HG03520 (cell line): ENCODE results near the gene EEF2K.
"Not testable (repeated sequence)": the region's sequence is repeated elsewhere in the genome, so short reads cannot be mapped to it uniquely, and the experiment has no call there.

ENCODE experiments used
- ATAC-seq: cut with Tn5 transposase; IDR thresholded peaks from one replicate; pipeline ENCODE4 v1.9.1; 2021; ENCODE audit warnings: mild to moderate bottlenecking, moderate library complexity; ENCODE audit not compliant: unreplicated experiment

The EEF2K gene

DNA sequence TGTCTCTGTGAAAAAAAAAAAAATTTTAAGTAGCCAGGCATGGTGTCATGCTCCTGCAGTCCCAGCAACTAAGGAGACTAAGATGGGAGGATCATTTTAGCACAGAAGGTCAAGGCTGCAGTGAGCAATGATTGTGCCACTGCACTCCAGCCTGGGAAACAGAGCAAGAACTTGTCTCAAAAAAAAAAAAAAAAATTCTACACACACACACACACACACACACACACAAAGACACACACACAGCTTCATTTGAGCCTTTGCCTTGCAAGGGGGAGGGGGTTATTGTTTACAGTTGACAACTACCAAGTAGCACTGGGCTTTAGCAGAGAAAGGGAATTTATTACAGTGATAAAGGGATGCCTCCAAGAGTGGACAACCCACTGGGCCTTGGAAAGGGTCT, 86.2 kb downstream of the EEF2K start:
- ATAC-seq: no peak

DNA sequence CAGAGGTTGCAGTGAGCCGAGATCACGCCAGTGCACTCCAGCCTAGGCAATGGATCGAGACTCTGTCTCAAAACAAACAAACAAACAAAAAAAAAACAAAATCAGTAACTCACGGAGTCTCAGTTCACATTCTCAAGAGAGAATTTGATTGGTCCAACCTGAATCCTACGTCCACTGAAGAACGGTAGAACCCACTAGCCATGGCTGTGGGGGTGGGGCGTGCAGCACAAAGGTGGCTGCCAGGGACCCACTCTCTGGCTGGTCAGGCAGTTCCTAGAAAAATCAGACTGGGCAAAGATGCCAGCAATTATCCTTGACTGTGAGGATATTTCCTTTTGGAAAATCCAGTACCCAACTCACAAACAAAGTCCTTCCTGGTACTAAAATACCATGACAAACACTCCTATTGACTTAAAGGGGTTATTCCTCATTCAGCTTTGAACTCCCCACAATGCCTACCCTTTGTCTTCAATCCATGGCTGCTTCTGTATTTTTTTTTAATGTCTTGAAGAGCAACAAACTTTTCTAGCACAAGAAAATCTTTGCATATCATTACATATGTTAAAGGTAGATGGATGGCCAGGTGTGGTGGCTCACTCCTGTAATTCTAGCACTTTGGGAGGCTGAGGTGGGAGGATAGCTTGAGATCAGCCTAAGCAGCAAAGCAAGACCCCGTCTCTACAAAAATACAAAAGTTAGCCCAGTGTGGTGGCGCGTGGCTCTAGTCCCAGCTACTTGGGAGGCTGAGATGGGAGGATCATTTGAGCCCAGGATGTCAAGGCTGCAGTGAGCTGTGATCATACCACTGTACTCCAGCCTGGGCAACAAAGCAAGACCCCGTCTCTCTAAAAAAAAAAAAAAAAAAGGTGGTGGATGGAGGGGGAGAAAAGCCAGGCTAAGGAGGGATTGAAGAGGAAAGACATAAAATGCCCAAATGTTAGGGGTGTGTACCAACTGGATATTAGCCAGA, 87.3 kb downstream of the EEF2K start:
- ATAC-seq: no peak

DNA sequence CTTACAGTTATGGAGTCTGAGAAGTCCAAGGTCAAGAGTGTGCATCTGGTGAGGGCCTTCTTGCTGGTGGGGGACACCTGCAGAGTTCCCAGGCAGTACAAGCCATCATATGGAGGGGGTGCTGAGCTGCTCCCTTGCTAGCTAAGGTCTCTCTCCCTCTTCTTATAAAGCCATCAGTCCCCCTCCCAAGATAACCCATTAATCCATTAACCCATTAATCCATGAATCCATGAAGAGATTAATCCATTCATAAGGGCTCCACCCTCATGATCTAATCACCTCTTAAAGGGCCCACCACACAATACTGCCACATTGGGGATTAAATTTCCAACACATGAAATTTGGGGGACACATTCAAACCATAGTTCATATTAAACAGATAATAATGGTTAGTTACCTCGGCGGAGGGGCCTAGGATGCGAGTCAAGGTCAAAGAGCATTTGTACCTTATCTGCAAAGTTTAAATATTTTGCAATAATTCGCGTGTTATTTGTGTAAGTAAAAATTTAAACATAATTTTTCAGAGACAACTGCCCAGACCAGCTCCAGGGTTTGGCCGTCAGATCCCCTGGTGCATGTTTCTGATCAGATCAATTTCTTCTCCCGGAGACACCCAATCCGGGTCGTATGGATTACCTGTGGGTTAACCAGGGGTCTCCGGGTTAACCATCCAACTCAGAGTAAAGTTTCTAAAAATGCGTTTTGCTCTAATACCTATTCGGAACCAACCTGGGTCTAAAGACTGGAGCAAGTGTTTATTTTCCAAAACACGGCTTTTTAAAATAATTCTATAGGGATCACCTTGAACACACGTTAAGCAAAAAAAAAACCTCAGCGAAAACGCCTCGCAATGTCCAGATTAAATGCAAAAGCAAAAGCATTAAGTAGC, 90.4 kb downstream of the EEF2K start:
- ATAC-seq: no peak

DNA sequence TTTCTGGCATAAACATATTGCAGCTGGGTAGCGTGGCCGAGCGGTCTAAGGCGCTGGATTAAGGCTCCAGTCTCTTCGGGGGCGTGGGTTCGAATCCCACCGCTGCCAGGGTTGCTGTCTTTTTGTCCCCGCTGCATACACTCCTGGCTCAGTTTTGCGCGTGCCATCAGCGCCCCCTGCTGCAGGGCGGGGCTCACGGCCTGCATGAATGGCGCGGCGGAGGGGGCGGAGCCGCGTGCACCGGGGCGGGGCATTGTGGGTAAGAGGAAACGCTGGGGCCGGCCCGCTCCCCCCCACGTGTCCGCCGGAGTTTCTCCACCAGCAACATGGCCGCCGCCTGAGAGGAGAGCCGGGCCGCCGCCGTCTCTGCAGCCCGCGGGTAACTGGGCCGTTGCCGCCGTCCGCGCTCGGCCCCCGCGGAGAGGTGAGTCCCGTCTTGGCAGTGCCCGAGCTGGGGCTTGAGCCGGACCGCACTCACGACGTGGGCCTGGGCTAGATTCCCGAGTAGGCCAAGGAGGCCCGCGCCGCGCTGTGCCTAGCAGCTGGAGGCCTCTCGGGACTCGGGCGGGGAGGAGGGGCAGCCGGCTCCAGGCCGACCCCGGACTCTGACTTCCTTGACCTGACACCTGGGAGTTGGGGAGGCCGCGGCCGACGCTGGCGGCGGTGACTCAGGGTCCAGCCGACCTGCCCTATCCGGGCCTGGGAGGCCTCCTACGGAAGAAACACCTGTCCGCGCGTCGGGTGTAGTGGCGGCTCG, 91.2 kb downstream of the EEF2K start, which contains the start of gene POLR3E:
Gene POLR3E (plus strand): TSS at position 296 of the 757 bp plus-strand sequence. CDS start 5,560 bp downstream, outside the sequence.
- peak; percentile 89 for ATAC-seq

DNA sequence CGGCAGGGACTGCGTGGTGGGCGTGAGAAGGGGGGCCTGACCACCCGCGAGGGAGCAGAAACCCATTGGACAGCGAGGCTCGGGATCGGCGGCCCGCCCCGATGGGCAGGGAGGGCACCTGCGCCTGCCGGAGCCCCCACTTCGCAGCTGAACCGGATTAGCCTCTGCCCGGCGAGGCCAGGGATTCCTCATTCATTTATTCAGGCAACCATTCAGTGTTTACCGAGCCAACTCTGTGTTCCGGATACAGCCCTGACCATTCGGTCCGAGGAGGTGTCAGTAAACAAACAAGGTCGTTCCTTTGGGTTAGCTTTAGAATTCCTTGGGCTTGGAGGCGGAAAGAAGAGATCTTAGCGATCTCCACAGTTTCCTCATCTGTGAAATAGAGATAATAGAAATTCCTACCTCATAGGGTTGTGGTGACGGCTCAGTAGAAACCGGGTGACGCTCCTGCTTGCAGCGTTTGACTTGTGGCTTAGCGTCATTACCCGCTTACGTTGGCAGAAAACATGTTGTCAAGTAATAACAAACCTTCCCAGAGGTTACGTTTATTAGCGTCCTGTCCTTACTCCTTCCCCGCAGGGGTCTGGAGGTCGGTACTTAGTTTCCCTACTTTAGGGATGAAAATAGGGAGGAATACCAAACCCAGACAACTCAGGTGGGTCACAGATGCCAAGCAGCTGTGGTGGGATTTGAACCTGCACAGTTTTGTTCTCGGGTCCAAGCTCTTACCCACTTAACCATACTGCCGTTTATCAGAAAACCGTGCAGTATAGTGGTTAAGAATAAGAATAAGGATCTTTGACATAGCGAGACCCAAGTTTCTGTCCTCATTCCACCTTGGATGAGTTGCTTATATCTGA, 92.0 kb downstream of the EEF2K start:
- peak; percentile 24 for ATAC-seq

DNA sequence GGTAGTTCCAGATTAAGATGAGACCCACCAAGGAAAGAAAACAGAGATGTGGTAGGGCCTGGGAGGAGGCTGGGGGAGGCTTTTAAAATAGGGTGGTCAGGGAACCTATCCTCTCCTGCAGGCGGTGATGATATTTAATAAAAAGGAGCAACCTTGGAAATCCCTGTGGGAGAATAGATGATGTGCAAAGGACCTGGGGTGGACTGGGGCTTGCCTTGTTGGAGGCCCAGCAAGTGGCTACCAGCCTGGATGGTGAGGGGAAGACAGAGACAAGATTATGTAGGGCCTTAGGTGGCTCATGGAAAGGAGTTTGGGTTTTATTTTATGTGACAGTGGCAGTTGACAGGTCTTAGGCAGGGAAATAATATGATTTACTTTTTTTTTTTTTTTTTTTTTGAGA, 93.0 kb downstream of the EEF2K start:
- ATAC-seq: no peak

DNA sequence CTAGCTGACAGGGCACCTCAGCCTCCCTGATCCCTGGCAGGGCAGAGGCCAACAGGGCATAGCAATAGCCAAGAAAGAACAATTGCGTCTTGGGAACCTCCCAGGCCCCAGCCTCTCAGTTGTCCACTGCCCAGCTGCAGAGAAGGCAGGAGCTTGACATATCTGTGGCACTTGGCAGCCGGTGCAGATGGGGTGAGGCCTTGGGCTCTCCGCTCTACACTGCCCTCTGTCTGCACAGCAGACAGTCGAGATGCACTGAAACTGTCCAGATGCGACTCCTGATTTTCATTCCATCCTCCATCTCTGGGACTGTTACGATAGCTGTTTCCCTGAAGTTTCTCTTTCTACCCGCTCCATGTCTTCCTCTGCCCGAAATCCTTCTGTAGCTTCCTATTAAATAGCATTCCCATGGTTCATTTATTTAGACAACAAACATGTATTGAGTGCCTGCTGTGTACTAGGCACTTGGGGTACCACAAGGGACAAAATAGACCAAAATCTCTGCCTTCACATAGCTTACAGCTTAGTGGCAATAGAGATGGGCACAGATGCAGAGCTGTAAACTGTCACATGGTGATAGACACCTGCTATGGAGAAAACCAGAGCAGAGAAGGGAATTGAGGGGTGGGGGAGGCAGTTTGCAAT, 94.5 kb downstream of the EEF2K start:
- no peak for ATAC-seq

DNA sequence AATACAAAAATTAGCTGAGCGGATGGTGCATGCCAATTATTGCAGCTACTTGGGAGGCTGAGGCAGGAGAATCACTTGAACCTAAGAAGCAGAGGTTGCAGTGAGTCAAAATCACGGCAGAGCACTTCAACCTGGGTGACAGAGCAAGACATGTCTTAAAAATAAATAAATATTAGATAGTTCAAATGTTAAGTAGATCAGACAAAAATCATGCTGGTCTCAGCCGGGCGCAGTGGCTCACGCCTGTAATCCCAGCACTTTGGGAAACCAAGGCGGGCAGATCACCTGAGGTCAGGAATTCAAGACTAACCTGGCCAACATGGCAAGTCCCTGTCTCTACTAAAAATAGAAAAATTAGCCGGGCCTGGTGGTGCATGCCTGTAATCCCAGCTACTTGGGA, 95.3 kb downstream of the EEF2K start:
- not testable (repeated sequence) for ATAC-seq

DNA sequence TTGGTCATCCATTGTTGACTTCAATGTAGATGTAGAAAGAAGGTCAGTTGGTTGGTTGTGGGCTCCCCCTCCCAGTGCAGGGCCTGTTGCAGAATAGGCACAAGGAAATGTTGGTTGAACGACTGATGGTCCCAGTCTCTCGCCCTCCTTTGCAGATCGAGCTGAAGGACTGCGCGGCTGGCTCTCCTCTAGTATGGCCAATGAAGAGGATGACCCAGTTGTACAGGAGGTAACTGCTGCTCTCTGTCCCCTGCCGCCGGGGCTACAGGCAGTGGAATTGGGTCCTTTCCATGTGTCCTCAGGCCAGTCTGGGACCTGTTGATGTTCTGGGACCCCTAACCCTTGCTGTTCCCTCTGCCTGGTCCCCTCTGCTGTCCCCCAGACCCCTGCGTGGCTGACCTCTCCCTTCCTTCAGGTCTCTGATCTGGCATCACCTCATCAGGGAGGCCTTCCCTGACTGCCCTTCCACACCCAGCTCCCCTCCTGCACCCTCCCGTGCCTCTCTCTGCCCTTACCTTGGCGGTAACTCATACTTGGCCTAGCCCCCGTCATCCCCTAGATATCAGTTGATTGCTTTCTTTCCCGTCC, 96.8 kb downstream of the EEF2K start:
- no peak for ATAC-seq

DNA sequence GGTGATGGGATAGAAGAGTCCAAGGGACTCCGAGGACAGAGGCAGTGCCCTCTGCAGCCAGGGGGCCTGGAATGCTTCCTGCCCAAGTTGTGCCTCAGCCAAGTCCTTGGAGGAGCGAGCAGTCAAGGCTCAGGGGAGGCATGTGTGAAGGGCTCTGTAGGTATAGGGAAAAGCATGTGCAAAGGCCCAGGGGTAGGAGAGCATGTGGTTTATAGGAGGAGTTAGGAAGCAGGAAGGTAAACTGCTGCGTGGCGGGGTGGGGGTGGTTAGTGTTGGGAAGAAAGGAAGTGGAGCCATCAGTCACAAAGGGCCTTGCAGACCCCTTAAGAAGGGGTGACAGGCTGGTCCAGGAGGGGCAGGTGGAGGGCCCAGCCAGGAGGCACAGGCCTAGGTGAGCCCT, 98.3 kb downstream of the EEF2K start:
- ATAC-seq: no peak

DNA sequence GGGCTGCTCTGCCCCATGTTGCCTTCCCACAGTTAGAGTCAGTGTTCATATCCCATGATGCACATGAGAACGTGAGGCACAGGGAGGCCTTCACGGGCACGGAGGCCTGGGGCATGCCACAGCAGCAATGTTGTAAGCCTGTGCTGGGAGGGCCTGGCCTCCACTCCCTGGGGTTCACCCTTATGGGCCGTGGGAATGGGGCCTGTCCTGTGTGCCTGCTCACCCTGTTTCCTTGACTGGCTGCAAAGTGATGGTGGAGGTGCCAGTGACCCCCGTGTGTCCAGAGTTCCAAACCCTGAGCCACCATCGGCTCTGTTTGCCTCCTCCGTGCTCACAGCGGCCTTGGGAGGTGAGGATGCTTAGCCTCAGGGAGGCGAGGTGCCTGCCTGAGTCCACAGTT, 100.7 kb downstream of the EEF2K start:
- ATAC-seq: no peak

DNA sequence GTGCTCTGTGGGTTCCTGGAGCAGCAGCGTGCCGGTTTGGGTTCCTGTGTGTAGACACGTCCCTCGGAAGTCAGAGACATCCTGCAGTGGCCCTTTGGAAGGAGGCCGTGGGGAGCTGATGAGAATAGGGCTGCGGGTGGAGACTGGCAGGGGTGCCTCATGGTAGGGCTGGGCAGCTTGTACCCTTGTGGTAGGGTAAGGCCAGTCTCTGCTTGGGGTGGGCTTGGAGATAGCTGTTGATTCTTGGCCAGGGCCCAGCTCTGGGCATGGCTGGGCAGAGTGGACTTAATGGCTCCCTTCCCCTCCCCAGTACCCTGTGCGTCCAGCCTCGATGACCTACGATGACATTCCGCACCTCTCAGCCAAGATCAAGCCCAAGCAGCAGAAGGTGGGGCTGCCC, 101.8 kb downstream of the EEF2K start:
- ATAC-seq: no peak

DNA sequence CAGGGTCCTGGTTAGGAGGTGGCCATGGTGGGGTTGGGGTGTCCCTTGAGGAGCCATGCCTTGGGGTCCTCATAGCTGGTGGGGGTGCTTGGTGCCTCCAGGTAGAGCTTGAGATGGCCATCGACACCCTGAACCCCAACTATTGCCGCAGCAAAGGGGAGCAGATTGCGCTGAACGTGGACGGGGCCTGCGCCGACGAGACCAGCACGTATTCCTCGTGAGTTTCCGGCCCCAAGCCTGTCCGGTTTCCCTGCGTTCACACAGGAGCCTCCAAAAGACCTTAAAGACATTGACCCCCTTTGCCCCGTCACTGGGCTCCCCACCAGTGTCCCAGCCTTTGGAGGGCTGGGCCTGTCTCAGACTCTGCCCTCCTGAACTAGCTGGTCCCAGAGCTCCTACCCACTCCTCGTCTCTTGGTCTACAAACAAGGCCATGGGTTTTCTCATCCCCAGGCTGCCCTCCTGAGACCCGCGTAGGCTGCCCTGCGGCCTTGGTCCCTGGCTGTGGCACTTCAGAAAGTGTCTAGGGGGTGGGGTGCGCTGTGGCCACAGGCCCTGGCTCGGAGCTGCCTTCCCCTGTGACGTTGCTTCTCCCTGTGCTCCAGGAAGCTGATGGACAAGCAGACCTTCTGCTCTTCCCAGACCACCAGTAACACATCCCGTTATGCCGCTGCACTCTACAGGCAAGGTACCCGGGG, 102.9 kb downstream of the EEF2K start:
- ATAC-seq: no peak

DNA sequence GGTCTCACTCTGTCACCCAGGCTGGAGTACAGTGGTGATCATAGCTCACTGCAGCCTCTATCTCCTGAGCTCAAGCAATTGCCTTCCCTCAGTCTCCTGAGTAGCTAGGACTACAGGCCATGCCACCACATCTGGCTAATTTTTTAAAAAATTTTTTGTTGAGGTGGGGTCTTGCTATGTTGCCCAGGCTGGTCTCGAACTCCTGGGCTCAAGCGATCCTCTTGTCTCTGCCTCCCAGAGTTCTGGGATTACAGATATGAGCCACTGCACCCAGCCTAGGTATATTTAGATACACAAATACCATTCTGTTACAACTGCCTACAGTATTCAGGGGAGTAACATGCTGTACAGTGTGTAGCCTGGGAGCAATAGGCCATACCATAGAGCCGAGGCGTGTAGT, 105.4 kb downstream of the EEF2K start:
- ATAC-seq: no peak

DNA sequence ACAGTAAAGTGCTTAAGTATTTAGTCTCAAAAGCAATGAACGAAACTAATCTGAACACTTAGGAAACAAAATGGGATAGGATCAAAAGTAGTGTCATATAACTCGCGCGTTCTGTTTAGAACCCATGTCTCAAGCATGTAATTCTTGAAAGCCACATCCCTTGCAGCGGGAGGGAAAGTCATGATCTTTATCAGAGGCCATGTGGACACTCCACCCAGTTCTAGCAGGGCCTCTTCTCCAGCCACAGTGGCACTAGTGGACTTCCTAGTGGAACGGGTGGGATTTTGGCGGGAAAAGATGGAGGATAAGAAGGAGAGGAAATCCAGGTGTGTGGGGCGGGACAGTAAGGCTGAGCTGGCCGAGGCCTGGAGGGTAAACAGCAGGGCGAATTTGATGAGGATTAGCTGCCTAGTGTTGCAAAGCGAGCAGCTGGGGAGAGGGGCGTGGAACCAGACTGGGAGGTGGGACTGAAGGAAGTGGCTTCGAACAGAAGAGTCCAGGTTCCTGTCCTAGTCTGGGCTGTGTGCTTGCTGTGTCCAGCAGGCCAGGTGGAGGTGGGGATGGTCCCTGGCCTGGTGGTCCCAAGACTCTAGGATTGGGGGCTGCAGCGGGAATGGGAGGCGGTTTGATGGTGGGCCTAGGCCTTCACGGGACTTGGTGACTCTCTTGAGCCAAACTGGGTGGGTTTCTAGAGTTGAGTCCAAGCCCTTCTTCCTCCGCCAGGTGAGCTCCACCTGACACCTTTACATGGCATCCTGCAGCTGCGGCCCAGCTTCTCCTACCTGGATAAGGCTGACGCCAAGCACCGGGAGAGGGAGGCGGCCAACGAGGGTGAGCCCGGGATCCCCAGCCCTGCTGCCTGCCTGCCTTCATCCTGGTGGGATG, 107.1 kb downstream of the EEF2K start:
- no peak for ATAC-seq

DNA sequence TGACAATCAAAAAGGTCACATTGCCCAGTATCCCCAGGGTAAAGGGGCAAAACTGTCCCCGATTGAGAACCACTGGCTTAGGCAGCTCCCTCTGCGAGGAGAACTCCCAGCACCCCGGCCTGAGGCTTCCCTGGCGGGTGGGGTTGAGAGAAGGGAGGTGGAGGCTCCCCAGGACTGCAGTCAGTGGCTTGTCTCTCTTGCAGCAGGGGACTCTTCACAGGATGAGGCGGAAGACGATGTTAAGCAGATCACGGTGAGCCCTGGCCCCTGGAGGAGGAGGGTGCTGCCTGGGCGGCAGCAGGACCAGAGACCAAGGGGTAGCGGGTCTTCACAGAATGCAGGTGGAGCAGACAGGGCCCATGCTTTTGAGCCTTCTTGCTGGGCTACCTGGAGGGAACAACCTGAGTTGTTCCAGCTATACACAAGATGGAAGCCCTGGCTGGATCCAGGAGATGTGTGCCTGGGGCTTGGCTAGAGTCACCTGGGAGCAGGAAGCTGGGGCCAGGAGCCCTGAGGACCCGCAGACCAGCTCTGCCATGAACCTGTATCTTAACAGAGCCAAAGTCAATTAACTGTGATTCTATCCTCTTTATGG, 107.9 kb downstream of the EEF2K start:
- ATAC-seq: no peak
